HG03378 (cell line): Measurements from ENCODE around the gene DCAF8.

ENCODE experiments used
- ATAC-seq: cut with Tn5 transposase; IDR thresholded peaks from one replicate; pipeline ENCODE4 v1.9.1; 2021; ENCODE audit warnings: mild to moderate bottlenecking, moderate library complexity; ENCODE audit not compliant: unreplicated experiment

Gene DCAF8

GRCh38 chr1:160171980-160172379 lies 90.4 kb downstream of the DCAF8 start:
- no peak for ATAC-seq

GRCh38 chr1:160171354-160171753 lies 91.0 kb downstream of the DCAF8 start:
- no peak for ATAC-seq

GRCh38 chr1:160169553-160170399 lies 92.6 kb downstream of the DCAF8 start:
- ATAC-seq = peak; percentile 67

- ATAC-seq = no peak
These were observed 93.6 kb downstream of the DCAF8 start for GRCh38 chr1:160168609-160169369.

GRCh38 chr1:160168016-160168415 lies 94.3 kb downstream of the DCAF8 start:
- no peak for ATAC-seq

- ATAC-seq = no peak
These were observed 94.8 kb downstream of the DCAF8 start for GRCh38 chr1:160167580-160167979.

GRCh38 chr1:160167056-160167455 lies 95.3 kb downstream of the DCAF8 start:
- no peak for ATAC-seq

GRCh38 chr1:160166166-160166868 lies 96.0 kb downstream of the DCAF8 start:
- ATAC-seq = no peak
